Hepatocyte (in vitro differentiated cells): ENCODE measurements around the gene CEP55. TPM values are rescaled to one million over a fixed set of nuclear protein-coding genes. Genes with fewer than 3 reads are reported as not detected.
A peak's percentile ranks its signal among the peaks of the same experiment; 100 is the strongest.

ENCODE experiments used
- DNase-seq: peaks from one replicate; pipeline ENCODE4 v3.0.0-alpha.2; 2016; ENCODE audit warnings: low spot score
- H2AFZ ChIP-seq: fragments of 200-600 bp; sonication (generic); 2 replicates; pipeline ENCODE4 v1.6.0; 2016; ENCODE audit warnings: antibody characterized with exemption, mild to moderate bottlenecking
- H3K27ac ChIP-seq: fragments of 200-600 bp; sonication (generic); 2 replicates; pipeline ENCODE4 v1.5.1; 2016; ENCODE audit warnings: mild to moderate bottlenecking
- H3K27me3 ChIP-seq: fragments of 200-600 bp; sonication (generic); 2 replicates; pipeline ENCODE4 v1.6.1; 2016
- H3K36me3 ChIP-seq: fragments of 200-600 bp; sonication (generic); replicated peaks from 2 replicates; pipeline ENCODE4 v1.5.1; 2016; ENCODE audit warnings: low read depth; ENCODE audit not compliant: insufficient read depth
- H3K4me1 ChIP-seq: fragments of 200-600 bp; sonication (generic); 2 replicates; pipeline ENCODE4 v1.5.1; 2016; ENCODE audit warnings: mild to moderate bottlenecking, moderate library complexity; ENCODE audit not compliant: insufficient read depth
- H3K4me2 ChIP-seq: fragments of 200-600 bp; sonication (generic); 2 replicates; pipeline ENCODE4 v1.6.0; 2016
- H3K4me3 ChIP-seq: fragments of 200-600 bp; sonication (generic); 2 replicates; pipeline ENCODE4 v1.5.1; 2016; ENCODE audit warnings: mild to moderate bottlenecking
- H3K79me2 ChIP-seq: fragments of 200-600 bp; sonication (generic); 2 replicates; pipeline ENCODE4 v1.6.0; 2017; ENCODE audit warnings: mild to moderate bottlenecking
- H3K9me2 ChIP-seq: fragments of 200-600 bp; sonication (generic); replicated peaks from 2 replicates; pipeline ENCODE4 v1.6.0; 2017; ENCODE audit warnings: mild to moderate bottlenecking; ENCODE audit not compliant: insufficient read depth
- H3K9me3 ChIP-seq: fragments of 200-600 bp; sonication (generic); 2 replicates; pipeline ENCODE4 v1.5.1; 2016; ENCODE audit warnings: low read depth, mild to moderate bottlenecking
- H4K20me1 ChIP-seq: fragments of 200-600 bp; sonication (generic); 2 replicates; pipeline ENCODE4 v1.6.0; 2016; ENCODE audit warnings: mild to moderate bottlenecking; ENCODE audit not compliant: insufficient read depth, poor library complexity, severe bottlenecking
- CTCF ChIP-seq: fragments of 200-600 bp; sonication (generic); IDR thresholded peaks from 2 replicates; pipeline ENCODE4 v1.5.1; 2016; ENCODE audit warnings: antibody characterized with exemption, mild to moderate bottlenecking; ENCODE audit not compliant: poor library complexity
- EZH2 ChIP-seq: fragments of 200-600 bp; sonication (generic); IDR thresholded peaks from 2 replicates; pipeline ENCODE4 v1.6.1; 2016; ENCODE audit warnings: antibody characterized with exemption, mild to moderate bottlenecking, borderline replicate concordance
- EZH2phosphoT487 ChIP-seq: fragments of 200-600 bp; sonication (generic); IDR thresholded peaks from one replicate; pipeline ENCODE4 v1.6.1; 2018; ENCODE audit warnings: antibody characterized with exemption, mild to moderate bottlenecking, low read depth, moderate library complexity; ENCODE audit not compliant: unreplicated experiment, severe bottlenecking
- WGBS: methylation state at CpG from one replicate; pipeline ENCODE4 v1.1.6; 2016; ENCODE audit warnings: low lambda C conversion rate; ENCODE audit errors: missing lambda C conversion rate; 5-methylcytosine and 5-hydroxymethylcytosine counted together
- polyA plus RNA-seq: library from polyadenylated mRNA; unstranded; fragments of >200 nt; fragmentation: Nextera tagmentation; extraction: Ambion mirVana; gene quantifications from 2 replicates; pipeline ENCODE4 v1.2.1, GENCODE V29; 2016
- total RNA-seq: library from RNA; depleted of rRNA; stranded (reverse); fragments of >200 nt; gene quantifications from 2 replicates; pipeline ENCODE4 v1.2.3, GENCODE V29; 2014

The CEP55 gene
- total and polyA plus RNA-seq, 2 experiments from 2014 or later = 4.0 to 5.4 TPM

- Histone ChIP-seq H2AFZ (no peak overlapping the region), H3K27ac (peak overlapping the region; percentile 84)
- 98% methylated on average over 2 of the region's 2 CpGs for WGBS
Measured at GRCh38 chr10:93476756-93477155, 19.7 kb upstream of the CEP55 start.

DNA sequence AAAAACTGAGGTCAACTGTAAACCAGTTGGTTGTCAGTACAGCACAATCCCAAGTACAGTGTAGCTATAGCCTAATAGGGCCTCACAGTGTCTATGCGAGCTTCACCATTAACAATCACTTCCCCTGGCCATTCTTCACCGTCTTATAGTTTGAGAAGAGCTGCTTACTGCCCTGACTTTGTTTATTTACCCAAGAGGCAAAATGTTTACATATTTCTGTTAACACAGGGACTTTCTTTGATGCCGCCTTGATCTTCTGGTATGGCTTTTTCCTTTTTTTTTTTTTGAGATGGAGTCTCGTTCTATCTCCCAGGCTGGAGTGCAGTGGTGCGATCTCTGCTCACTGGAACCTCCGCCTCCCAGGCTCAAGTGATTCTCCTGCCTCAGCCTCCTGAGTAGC, 17.5 kb upstream of the CEP55 start:
- no peak for DNase-seq
- H3K9me3 ChIP-seq = no peaks in the 10 kb centered on the region
- no peaks in the 10 kb centered on the region for H3K27me3 ChIP-seq
- H4K20me1 ChIP-seq = no peaks in the 10 kb centered on the region
- no peak overlapping the region for H2AFZ ChIP-seq
- peak overlapping the region; percentile 71 for H3K4me2 ChIP-seq
- H3K4me1 ChIP-seq = peaks cover 9% of the 10 kb centered on the region
- H3K36me3 ChIP-seq = no peaks in the 10 kb centered on the region
- no peak overlapping the region for H3K4me3 ChIP-seq
- H3K27ac ChIP-seq = no peak overlapping the region
- 78% methylated on average over 6 of the region's 6 CpGs for WGBS
- H3K9me2 ChIP-seq = no peaks in the 10 kb centered on the region
- H3K79me2 ChIP-seq = peaks cover 58% of the 10 kb centered on the region
- TF ChIP-seq CTCF (no peak), EZH2 (no peak), EZH2phosphoT487 (no peak)

More at GRCh38 chr10:93476756-93477155, 19.7 kb upstream of the CEP55 start:
- Histone ChIP-seq H3K27me3 (no peaks in the 10 kb centered on the region), H3K9me2 (no peaks in the 10 kb centered on the region), H3K4me1 (peaks cover 13% of the 10 kb centered on the region), H3K9me3 (no peaks in the 10 kb centered on the region), H3K79me2 (peaks cover 79% of the 10 kb centered on the region), H4K20me1 (no peaks in the 10 kb centered on the region), H3K4me2 (no peak overlapping the region), H3K36me3 (no peaks in the 10 kb centered on the region), H3K4me3 (no peak overlapping the region)
- no peak for DNase-seq
- no peak for TF ChIP-seq EZH2
- TF ChIP-seq EZH2phosphoT487 = no peak
- no peak for TF ChIP-seq CTCF

GRCh38 chr10:93481637-93482144, 14.7 kb upstream of the CEP55 start:
- DNase-seq = no peak
- TF ChIP-seq EZH2phosphoT487 (no peak), EZH2 (no peak), CTCF (no peak)
- no peaks in the 10 kb centered on the region for H3K9me2 ChIP-seq
- no peaks in the 10 kb centered on the region for H3K9me3 ChIP-seq
- H3K27me3 ChIP-seq = no peaks in the 10 kb centered on the region
- peaks cover 9% of the 10 kb centered on the region for H3K4me1 ChIP-seq
- peaks cover 39% of the 10 kb centered on the region for H3K79me2 ChIP-seq
- H3K36me3 ChIP-seq = no peaks in the 10 kb centered on the region
- peak overlapping the region; percentile 58 for H2AFZ ChIP-seq
- H3K27ac ChIP-seq = peak overlapping the region; percentile 95
- H3K4me3 ChIP-seq = peak overlapping the region; percentile 34
- 16% methylated on average over 7 of the region's 7 CpGs for WGBS
- H3K4me2 ChIP-seq = peak overlapping the region; percentile 71
- H4K20me1 ChIP-seq = no peaks in the 10 kb centered on the region
